ENCODE measurements around the gene STAT1. TPM values are rescaled to one million over a fixed set of nuclear protein-coding genes. Genes with fewer than 3 reads are reported as not detected.

The STAT1 gene
- total RNA-seq, 1 experiment from 2014 or later = 73.4 TPM

DNA sequence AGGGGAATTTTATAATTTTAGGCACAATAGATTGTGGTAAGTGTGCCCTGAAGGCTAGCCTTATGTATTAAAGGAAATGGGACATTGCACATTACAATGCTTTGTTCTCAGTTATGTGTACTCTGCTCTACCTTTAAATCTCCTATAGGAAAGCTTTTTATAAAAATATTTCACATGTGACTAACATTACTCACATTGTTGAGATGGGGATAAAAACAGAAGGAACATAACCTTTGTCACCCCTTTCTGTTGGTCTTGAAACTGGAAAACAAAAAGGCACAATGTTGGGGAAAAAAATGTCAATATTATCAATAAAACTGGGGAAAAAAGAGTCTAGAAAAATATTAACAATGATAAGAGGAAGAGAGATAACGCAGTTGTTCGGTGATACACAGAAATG, 17.3 kb upstream of the STAT1 start:
- intact Hi-C loops (cut with micrococcal nuclease; ENCODE audit: unreplicated experiment) = loop anchor here (2.0 kb wide), 1 partner anchor 250 kb away; no protein-coding TSS in a partner anchor
- Histone ChIP-seq H3K4me1 (ENCODE audit: control insufficient read depth, insufficient read depth, low read length) (no peaks in the 10 kb centered on the region), H3K4me3 (ENCODE audit: low read depth in 2 of 2, low read length in 2 of 2) (no peak overlapping the region), H3K27ac (ENCODE audit: low read length) (no peak overlapping the region), H3K36me3 (ENCODE audit: control insufficient read depth, insufficient read depth, low read length) (no peaks in the 10 kb centered on the region), H3K27me3 (ENCODE audit: control insufficient read depth, insufficient read depth, low read length) (no peaks in the 10 kb centered on the region; the same call in none of the 2 replicates), H3K9me3 (ENCODE audit: control insufficient read depth, insufficient read depth, low read depth, low read length) (no peaks in the 10 kb centered on the region)
- in situ Hi-C loops (cut with HindIII; ENCODE audit: low pct_unique_long_range_greater_than_20kb, low sequenced_read_pairs) = no loop called here
- TF ChIP-seq TCF7L2 (IDR thresholded peaks at IDR 0.05; ENCODE audit: low read depth, low read length) (no peak), SIN3A (IDR thresholded peaks at IDR 0.05; ENCODE audit: borderline replicate concordance, insufficient read depth, low read depth, low read length) (no peak), CTCF (IDR thresholded peaks at IDR 0.05) (no peak), POLR2AphosphoS5 (IDR thresholded peaks at IDR 0.05; ENCODE audit: low read depth, low read length) (no peak)
- TF ChIP-seq, protein P1, sequence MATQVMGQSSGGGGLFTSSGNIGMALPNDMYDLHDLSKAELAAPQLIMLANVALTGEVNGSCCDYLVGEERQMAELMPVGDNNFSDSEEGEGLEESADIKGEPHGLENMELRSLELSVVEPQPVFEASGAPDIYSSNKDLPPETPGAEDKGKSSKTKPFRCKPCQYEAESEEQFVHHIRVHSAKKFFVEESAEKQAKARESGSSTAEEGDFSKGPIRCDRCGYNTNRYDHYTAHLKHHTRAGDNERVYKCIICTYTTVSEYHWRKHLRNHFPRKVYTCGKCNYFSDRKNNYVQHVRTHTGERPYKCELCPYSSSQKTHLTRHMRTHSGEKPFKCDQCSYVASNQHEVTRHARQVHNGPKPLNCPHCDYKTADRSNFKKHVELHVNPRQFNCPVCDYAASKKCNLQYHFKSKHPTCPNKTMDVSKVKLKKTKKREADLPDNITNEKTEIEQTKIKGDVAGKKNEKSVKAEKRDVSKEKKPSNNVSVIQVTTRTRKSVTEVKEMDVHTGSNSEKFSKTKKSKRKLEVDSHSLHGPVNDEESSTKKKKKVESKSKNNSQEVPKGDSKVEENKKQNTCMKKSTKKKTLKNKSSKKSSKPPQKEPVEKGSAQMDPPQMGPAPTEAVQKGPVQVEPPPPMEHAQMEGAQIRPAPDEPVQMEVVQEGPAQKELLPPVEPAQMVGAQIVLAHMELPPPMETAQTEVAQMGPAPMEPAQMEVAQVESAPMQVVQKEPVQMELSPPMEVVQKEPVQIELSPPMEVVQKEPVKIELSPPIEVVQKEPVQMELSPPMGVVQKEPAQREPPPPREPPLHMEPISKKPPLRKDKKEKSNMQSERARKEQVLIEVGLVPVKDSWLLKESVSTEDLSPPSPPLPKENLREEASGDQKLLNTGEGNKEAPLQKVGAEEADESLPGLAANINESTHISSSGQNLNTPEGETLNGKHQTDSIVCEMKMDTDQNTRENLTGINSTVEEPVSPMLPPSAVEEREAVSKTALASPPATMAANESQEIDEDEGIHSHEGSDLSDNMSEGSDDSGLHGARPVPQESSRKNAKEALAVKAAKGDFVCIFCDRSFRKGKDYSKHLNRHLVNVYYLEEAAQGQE (IDR thresholded peaks at IDR 0.05; ENCODE audit: insufficient read depth in 1 of 2, low read depth in 2 of 2, low read length in 1 of 2) = no peak
- DNase-seq (ENCODE audit: low read depth, low spot score) = no peak
- no peak for ATAC-seq
- ChIA-PET POLR2A (no interaction called here), CTCF (no interaction called here)
- no TSS peak for BruUV-seq (replicated peaks)

- Histone ChIP-seq H3K9me3 (ENCODE audit: control insufficient read depth, insufficient read depth, low read depth, low read length) (no peaks in the 10 kb centered on the region), H3K27me3 (ENCODE audit: control insufficient read depth, insufficient read depth, low read length) (no peaks in the 10 kb centered on the region; the same call in none of the 2 replicates), H3K4me1 (ENCODE audit: control insufficient read depth, insufficient read depth, low read length) (no peaks in the 10 kb centered on the region), H3K36me3 (ENCODE audit: control insufficient read depth, insufficient read depth, low read length) (no peaks in the 10 kb centered on the region), H3K27ac (ENCODE audit: low read length) (no peak overlapping the region), H3K4me3 (ENCODE audit: low read depth in 2 of 2, low read length in 2 of 2) (no peak overlapping the region)
- CTCF ChIA-PET = no interaction called here
- TF ChIP-seq POLR2AphosphoS5 (IDR thresholded peaks at IDR 0.05; ENCODE audit: low read depth, low read length) (no peak), CTCF (IDR thresholded peaks at IDR 0.05) (peak; percentile 81)
- ATAC-seq (peak; percentile 82), DNase-seq (ENCODE audit: low read depth, low spot score) (no peak)
- in situ Hi-C loops (cut with HindIII; ENCODE audit: low pct_unique_long_range_greater_than_20kb, low sequenced_read_pairs) = no loop called here
- intact Hi-C loops (cut with micrococcal nuclease; ENCODE audit: unreplicated experiment) = loop anchor here (2.0 kb wide), 1 partner anchor 250 kb away; no protein-coding TSS in a partner anchor
- no TSS peak for BruUV-seq (replicated peaks)
- POLR2A ChIA-PET = no interaction called here
Observed at GRCh38 chr2:191030521-191031154, 16.7 kb upstream of the STAT1 start.
